Renal cortex interstitium (tissue), 11 donors: ENCODE results near the gene KTN1. TPM values are rescaled to one million over a fixed set of nuclear protein-coding genes. Genes with fewer than 3 reads are reported as not detected.

Source experiments
- DNase-seq, 11 donors: peaks; one replicate each; pipeline ENCODE4 v3.0.0-alpha.2; 2013; ENCODE audit warnings: low read depth in 9 of 11, low spot score in 4 of 11; ENCODE audit errors: extremely low read depth in 1 of 11
- polyA plus RNA-seq, 3 donors: library from polyadenylated mRNA; unstranded; fragments of 120-200 nt; gene quantifications; one replicate each; pipeline ENCODE4 v1.2.1, GENCODE V29; 2013; ENCODE audit not compliant: insufficient read length in 3 of 3

KTN1 gene
- polyA plus RNA-seq, 3 donors = 181 to 216 (median 210) TPM

GRCh38 chr14:55553791-55554190, 26.2 kb upstream of the KTN1 start:
- no peak for DNase-seq

GRCh38 chr14:55556929-55557623, 22.9 kb upstream of the KTN1 start:
- DNase-seq = peak; percentile 83 to 97 (median 89)

DNA sequence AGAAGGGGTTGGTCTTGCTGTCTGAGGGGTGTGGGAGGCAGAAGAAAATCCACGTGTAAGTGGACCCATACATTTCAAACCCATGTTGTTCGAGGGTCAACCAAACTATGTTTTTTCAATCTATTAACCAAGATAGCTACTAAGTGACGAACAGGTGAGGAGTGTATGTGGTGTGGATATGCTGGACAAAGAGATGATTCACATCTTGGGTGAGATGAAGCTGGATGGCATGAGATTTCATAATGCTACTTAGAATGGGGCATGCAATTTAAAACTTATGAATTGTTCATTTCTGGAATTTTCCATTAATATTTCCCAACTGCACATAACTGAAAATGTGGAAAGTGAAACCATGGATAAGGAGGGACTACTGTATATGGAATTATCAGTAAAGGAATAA, 17.9 kb upstream of the KTN1 start:
- DNase-seq = no peak

DNA sequence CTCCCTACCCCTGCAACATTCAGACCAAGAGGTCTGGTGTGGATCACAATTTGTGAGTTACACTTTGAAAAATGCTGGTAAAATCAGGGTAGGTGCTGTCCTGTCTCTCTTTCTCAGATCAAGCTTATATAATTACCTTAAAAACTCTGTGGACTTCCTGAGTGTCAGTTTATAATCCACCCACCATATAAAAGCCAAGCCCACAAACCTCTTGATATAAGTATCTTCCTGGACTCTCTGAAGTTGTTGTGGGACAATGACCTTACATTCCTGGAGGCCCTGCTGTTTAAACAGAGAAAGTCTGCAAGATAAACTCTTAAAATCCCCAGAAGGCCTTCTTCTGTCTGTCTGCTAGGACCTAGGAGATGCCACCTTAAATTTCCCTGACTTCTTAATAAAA, 11.4 kb upstream of the KTN1 start:
- no peak for DNase-seq

GRCh38 chr14:55571125-55571889, 8.7 kb upstream of the KTN1 start:
- DNase-seq = no peak

- no peak for DNase-seq
Measured at GRCh38 chr14:55572578-55572977, 7.4 kb upstream of the KTN1 start.

GRCh38 chr14:55574988-55575387, 5.0 kb upstream of the KTN1 start:
- no peak for DNase-seq

- DNase-seq = no peak
Measured at GRCh38 chr14:55577229-55577628, 2.8 kb upstream of the KTN1 start.

GRCh38 chr14:55578511-55578910, 1.5 kb upstream of the KTN1 start:
- DNase-seq = no peak

- peak in 5 of 11 donors; percentile 19 to 41 (median 33) for DNase-seq
Measured at GRCh38 chr14:55580470-55581341, 699 bp downstream of the KTN1 start.

GRCh38 chr14:55581342-55581771, 1.4 kb downstream of the KTN1 start:
- no peak for DNase-seq

GRCh38 chr14:55582746-55583145, 2.7 kb downstream of the KTN1 start:
- DNase-seq = no peak

DNA sequence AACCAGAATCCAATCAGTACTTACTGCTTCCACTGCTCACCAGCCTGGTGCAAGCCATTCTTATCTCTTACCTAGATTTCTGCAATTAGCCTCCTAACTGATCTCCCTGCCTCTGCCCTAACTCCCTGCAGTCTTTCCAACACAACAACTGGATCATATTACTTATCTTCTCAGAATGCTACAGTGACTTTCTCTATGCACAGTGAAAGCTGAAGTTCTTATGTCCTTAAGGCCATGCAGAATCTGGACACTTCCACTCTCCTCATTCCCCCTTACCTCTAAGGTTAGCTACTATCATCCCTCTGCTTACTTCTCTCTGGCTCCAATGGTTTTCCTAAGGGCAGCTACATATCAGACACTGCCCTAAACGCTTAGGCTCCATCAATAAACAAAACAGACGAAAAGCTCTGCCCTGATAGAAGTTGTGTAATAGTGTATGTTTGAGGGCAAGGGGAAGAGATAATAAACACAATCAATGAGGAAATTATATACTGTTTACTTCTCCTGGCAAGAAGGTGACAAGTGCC, 4.0 kb downstream of the KTN1 start:
- no peak for DNase-seq

- no peak for DNase-seq
Measured at GRCh38 chr14:55585854-55586253, 5.8 kb downstream of the KTN1 start.

DNA sequence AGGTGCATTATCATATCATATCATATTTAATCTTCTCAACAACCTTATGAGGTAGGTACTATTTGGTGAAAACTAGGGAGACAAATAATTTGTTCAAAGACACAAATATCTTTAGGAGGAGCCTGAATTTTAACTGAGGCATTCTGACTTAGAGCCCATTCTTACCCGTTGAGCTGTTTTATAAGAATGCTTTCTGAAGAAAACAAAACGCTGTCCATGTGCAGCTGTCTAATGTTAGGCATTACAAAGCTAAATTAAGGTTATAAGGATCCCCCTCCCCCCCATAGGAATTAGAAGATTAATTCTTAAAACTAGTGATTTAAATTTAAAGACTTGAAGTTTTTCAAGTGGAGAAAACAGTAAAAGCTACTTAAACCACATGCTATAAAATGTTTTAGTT, 6.4 kb downstream of the KTN1 start:
- no peak for DNase-seq

DNA sequence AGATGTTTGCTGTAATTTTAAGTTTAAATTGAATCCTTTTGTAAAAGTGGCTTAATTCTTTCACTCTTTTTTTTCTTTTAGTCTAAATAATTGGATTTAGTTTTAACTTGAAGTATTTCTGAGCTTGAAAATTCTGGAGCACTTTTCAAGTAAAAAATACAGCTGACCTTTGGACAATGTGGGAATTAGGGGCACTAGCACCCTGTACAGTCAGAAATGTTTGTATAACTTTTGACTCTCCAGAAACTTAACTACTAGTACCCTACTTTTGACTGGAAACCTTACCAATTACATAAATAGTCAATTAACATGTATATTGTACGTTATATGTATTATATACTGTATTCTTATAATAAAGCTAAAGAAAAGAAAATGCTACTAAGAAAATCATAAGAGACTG, 7.8 kb downstream of the KTN1 start:
- no peak for DNase-seq

- DNase-seq = no peak
Measured at GRCh38 chr14:55588259-55588699, 8.3 kb downstream of the KTN1 start.

GRCh38 chr14:55589171-55589570, 9.2 kb downstream of the KTN1 start:
- no peak for DNase-seq

DNA sequence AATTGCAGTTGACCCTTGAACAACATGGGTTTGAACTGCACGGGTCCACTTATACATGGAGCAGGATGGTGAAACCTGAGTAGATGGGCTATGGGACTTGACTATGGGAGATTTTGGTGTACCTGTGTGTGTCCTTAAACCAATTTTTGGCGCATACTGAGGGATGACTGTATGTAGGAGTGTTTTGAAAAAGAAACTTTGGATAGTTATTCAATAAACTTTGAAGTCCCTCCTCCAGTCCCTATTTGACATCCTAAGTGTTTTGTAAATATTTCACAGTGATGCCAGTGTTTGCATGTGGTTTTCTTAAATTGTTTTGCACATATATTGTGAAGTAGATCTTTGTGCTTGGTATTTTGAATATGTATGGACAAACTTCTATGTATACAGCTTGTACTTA, 12.4 kb downstream of the KTN1 start:
- no peak for DNase-seq
